OCI-LY1 (cell line): ENCODE measurements around the gene MOV10.

Source experiments
- H2AFZ ChIP-seq: fragments of 200-600 bp; sonication (generic), shearing (Covaris generic); 2 replicates; pipeline ENCODE4 v1.6.0; 2014; ENCODE audit warnings: antibody characterized with exemption, mild to moderate bottlenecking, low read length
- H3F3A ChIP-seq: fragments of 200-600 bp; sonication (generic), shearing (Covaris generic); 2 replicates; pipeline ENCODE4 v1.6.0; 2014; ENCODE audit warnings: mild to moderate bottlenecking, antibody characterized with exemption, low read length, moderate library complexity; ENCODE audit not compliant: insufficient read depth
- H3K27ac ChIP-seq: fragments of 200-600 bp; sonication (generic); 2 replicates; pipeline ENCODE4 v1.5.1; 2014; ENCODE audit warnings: low read length, mixed run types, mild to moderate bottlenecking, low read depth; ENCODE audit not compliant: poor library complexity, severe bottlenecking
- H3K27me3 ChIP-seq: fragments of 200-600 bp; sonication (generic); 2 replicates; pipeline ENCODE4 v1.6.0; 2014; ENCODE audit warnings: antibody characterized with exemption, mild to moderate bottlenecking, low read length, moderate library complexity; ENCODE audit not compliant: insufficient read depth
- H3K36me3 ChIP-seq: fragments of 200-600 bp; sonication (generic); 2 replicates; pipeline ENCODE4 v1.6.1; 2014; ENCODE audit warnings: mild to moderate bottlenecking, antibody characterized with exemption, low read length, moderate library complexity, mixed read lengths; ENCODE audit not compliant: insufficient read depth
- H3K4me1 ChIP-seq: fragments of 200-600 bp; sonication (generic); 2 replicates; pipeline ENCODE4 v1.5.1; 2014; ENCODE audit warnings: mild to moderate bottlenecking, low read length, moderate library complexity; ENCODE audit not compliant: insufficient read depth, severe bottlenecking
- H3K4me2 ChIP-seq: fragments of 200-600 bp; sonication (generic), shearing (Covaris generic); 2 replicates; pipeline ENCODE4 v1.6.1; 2014; ENCODE audit warnings: low read length
- H3K4me3 ChIP-seq: fragments of 200-600 bp; sonication (generic); 2 replicates; pipeline ENCODE4 v1.5.1; 2014; ENCODE audit warnings: low read length, low read depth, mild to moderate bottlenecking, mixed read lengths; ENCODE audit not compliant: poor library complexity, severe bottlenecking
- H3K79me2 ChIP-seq: fragments of 200-600 bp; shearing (Covaris generic); 2 replicates; pipeline ENCODE4 v1.6.1; 2016; ENCODE audit warnings: mixed run types, low read length, mixed read lengths; ENCODE audit not compliant: insufficient read depth
- H3K9ac ChIP-seq: fragments of 200-600 bp; sonication (generic), shearing (Covaris generic); 2 replicates; pipeline ENCODE4 v1.6.1; 2014; ENCODE audit warnings: mild to moderate bottlenecking, low read length, mixed read lengths
- H3K9me2 ChIP-seq: fragments of 200-600 bp; sonication (generic), shearing (Covaris generic); 2 replicates; pipeline ENCODE4 v1.6.1; 2014; ENCODE audit warnings: low read depth, mild to moderate bottlenecking, low read length, mixed read lengths
- H3K9me3 ChIP-seq: fragments of 200-600 bp; shearing (Covaris generic); 2 replicates; pipeline ENCODE4 v1.6.1; 2014; ENCODE audit warnings: low read length, mixed read lengths
- H4K20me1 ChIP-seq: fragments of 200-600 bp; sonication (generic), shearing (Covaris generic); 2 replicates; pipeline ENCODE4 v1.6.0; 2016; ENCODE audit warnings: mild to moderate bottlenecking, low read length; ENCODE audit not compliant: insufficient read depth
- EZH2 ChIP-seq: fragments of 200-600 bp; sonication (generic), shearing (Covaris generic); IDR thresholded peaks from 2 replicates; pipeline ENCODE4 v1.8.0; 2017; ENCODE audit warnings: borderline replicate concordance, mixed run types, mild to moderate bottlenecking, antibody characterized with exemption, low read length, moderate library complexity, mixed read lengths
- TF ChIP-seq, protein P1 (sequence below): fragments of 200-600 bp; sonication (generic), shearing (Covaris generic); IDR thresholded peaks from 2 replicates; pipeline ENCODE4 v1.5.1; 2017; ENCODE audit warnings: mild to moderate bottlenecking, antibody characterized with exemption, low read length, moderate library complexity, mixed read lengths

Gene MOV10

DNA sequence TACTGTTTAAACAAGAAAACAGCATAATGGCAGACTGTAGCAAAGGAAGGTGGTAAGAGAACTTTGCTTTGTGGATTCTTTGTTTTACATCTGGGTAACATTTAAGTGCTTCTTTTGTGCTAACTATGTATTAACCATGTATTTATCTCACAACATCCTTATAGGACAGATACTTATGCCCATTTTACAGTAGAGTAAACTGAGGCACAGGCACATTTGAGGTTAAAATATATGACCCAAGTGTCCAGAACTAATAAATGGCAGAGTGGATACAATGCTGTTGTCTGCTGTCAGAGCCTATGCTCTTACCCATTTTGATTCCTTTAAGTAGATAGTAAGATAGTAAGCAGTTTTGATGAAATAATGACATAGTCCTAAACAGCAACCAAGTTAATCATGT, 47.6 kb upstream of the MOV10 start:
- Histone ChIP-seq H3K27ac (no peak overlapping the region), H3K79me2 (peaks cover 93% of the 10 kb centered on the region), H3K36me3 (peaks cover 61% of the 10 kb centered on the region), H3K9me2 (no peaks in the 10 kb centered on the region), H3K27me3 (no peaks in the 10 kb centered on the region), H3K4me1 (peaks cover 59% of the 10 kb centered on the region), H3K4me3 (no peak overlapping the region), H4K20me1 (no peaks in the 10 kb centered on the region), H3K9ac (no peak overlapping the region), H2AFZ (no peak overlapping the region), H3K9me3 (no peaks in the 10 kb centered on the region), H3K4me2 (no peak overlapping the region; the same call in 1 of the 2 replicates), H3F3A (no peaks in the 10 kb centered on the region)
- TF ChIP-seq, protein P1, sequence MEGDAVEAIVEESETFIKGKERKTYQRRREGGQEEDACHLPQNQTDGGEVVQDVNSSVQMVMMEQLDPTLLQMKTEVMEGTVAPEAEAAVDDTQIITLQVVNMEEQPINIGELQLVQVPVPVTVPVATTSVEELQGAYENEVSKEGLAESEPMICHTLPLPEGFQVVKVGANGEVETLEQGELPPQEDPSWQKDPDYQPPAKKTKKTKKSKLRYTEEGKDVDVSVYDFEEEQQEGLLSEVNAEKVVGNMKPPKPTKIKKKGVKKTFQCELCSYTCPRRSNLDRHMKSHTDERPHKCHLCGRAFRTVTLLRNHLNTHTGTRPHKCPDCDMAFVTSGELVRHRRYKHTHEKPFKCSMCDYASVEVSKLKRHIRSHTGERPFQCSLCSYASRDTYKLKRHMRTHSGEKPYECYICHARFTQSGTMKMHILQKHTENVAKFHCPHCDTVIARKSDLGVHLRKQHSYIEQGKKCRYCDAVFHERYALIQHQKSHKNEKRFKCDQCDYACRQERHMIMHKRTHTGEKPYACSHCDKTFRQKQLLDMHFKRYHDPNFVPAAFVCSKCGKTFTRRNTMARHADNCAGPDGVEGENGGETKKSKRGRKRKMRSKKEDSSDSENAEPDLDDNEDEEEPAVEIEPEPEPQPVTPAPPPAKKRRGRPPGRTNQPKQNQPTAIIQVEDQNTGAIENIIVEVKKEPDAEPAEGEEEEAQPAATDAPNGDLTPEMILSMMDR: no peak
- TF ChIP-seq EZH2: no peak

DNA sequence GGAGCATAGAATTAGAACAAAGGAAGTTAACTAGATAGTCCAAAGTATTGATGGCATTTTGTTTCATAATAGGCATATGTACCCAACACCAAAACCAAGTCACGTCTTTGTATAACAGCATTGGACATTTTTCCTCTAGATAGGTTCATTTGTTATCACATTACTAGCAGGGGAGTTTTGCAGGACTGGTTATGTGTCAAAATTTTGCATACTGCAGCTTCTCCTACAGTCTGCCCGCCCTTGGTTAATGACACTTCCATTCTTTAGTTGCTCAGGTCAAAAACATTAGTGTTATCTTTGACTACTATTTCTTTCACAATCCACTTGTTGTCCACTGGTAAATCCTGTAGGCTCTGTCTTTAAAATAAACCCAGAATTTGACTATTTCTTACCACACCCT, 45.9 kb upstream of the MOV10 start:
- Histone ChIP-seq H3K36me3 (peaks cover 75% of the 10 kb centered on the region), H3K27ac (no peak overlapping the region), H3F3A (no peaks in the 10 kb centered on the region), H3K9ac (no peak overlapping the region), H4K20me1 (no peaks in the 10 kb centered on the region), H3K9me3 (no peaks in the 10 kb centered on the region), H3K27me3 (no peaks in the 10 kb centered on the region), H3K79me2 (peaks cover 95% of the 10 kb centered on the region), H3K4me2 (no peak overlapping the region), H3K4me3 (no peak overlapping the region), H3K9me2 (no peaks in the 10 kb centered on the region), H3K4me1 (peaks cover 44% of the 10 kb centered on the region), H2AFZ (no peak overlapping the region)
- no peak for TF ChIP-seq EZH2
- TF ChIP-seq, protein P1: no peak

DNA sequence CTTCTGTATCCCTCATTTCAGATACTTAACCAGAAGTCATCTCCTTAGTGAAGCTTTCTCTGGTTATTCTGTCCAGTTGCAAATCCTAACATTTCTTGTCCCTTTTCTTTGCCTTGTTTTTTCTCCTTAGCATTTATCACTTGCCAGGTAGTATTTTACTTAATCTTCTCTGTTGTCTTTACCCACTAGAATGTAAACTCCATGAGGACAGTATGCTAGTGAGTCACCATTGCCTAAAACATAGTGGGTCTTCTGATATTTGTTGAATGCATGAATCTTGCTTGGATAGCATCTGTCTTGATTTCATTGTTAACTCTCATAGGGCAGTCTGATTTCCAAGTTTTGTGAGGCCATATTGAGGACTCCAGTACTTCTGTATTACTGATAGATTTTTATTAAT, 45.2 kb upstream of the MOV10 start:
- Histone ChIP-seq H3K9me3 (no peaks in the 10 kb centered on the region), H4K20me1 (no peaks in the 10 kb centered on the region), H3K79me2 (peaks cover 97% of the 10 kb centered on the region), H3K4me3 (no peak overlapping the region), H3K4me1 (peaks cover 40% of the 10 kb centered on the region), H3K27me3 (no peaks in the 10 kb centered on the region), H3K27ac (no peak overlapping the region), H3K9me2 (no peaks in the 10 kb centered on the region), H3K4me2 (no peak overlapping the region), H3F3A (no peaks in the 10 kb centered on the region), H2AFZ (no peak overlapping the region), H3K36me3 (peaks cover 81% of the 10 kb centered on the region), H3K9ac (no peak overlapping the region)
- TF ChIP-seq, protein P1: no peak
- no peak for TF ChIP-seq EZH2
